OCI-LY7 (cell line): Measurements from ENCODE around the gene DMD. TPM values are rescaled to one million over a fixed set of nuclear protein-coding genes. Genes with fewer than 3 reads are reported as not detected.

ENCODE experiments used
- BruUV-seq: library from RNA; stranded (reverse); fragments of 400-500 nt; replicated peaks from 2 replicates; lab custom pipeline; 2021; lab: Mats Ljungman, UMichigan
- CTCF ChIA-PET: fragments of 300-600 bp; sonication (Branson Sonifier 250); formaldehyde crosslinking; loops from one replicate; lab custom pipeline; 2022; ENCODE audit warnings: antibody characterized with exemption; ENCODE audit not compliant: unreplicated experiment; lab: Charles Lee
- POLR2A ChIA-PET: fragments of 300-600 bp; sonication (Branson Sonifier 250); formaldehyde crosslinking; loops from one replicate; lab custom pipeline; 2022; ENCODE audit warnings: antibody characterized with exemption; lab: Charles Lee
- DNase-seq: peaks from one replicate; pipeline ENCODE4 v3.0.0-alpha.2; 2015; ENCODE audit warnings: low spot score
- H2AFZ ChIP-seq: fragments of 200-600 bp; sonication (generic), shearing (Covaris generic); 2 replicates; pipeline ENCODE4 v1.6.1; 2014; ENCODE audit warnings: mild to moderate bottlenecking, antibody characterized with exemption, low read length, moderate library complexity
- H3K27ac ChIP-seq: fragments of 200-600 bp; sonication (generic); 2 replicates; pipeline ENCODE4 v1.5.1; 2014; ENCODE audit warnings: mixed run types, low read depth, mild to moderate bottlenecking, moderate library complexity, low read length, inconsistent platforms; ENCODE audit not compliant: poor library complexity, severe bottlenecking
- H3K36me3 ChIP-seq: fragments of 200-600 bp; sonication (generic); 2 replicates; pipeline ENCODE4 v1.6.1; 2014; ENCODE audit warnings: mild to moderate bottlenecking, antibody characterized with exemption, low read length, moderate library complexity, mixed read lengths; ENCODE audit not compliant: insufficient read depth
- H3K4me1 ChIP-seq: fragments of 200-600 bp; sonication (generic); 2 replicates; pipeline ENCODE4 v1.5.1; 2014; ENCODE audit warnings: mild to moderate bottlenecking, low read length; ENCODE audit not compliant: insufficient read depth, poor library complexity, severe bottlenecking
- H3K4me2 ChIP-seq: fragments of 200-600 bp; sonication (generic); 2 replicates; pipeline ENCODE4 v1.6.1; 2014; ENCODE audit warnings: mild to moderate bottlenecking, low read length
- H3K4me3 ChIP-seq: fragments of 200-600 bp; sonication (generic); 2 replicates; pipeline ENCODE4 v1.5.1; 2014; ENCODE audit warnings: mild to moderate bottlenecking, low read depth, low read length; ENCODE audit not compliant: poor library complexity, severe bottlenecking
- H3K79me2 ChIP-seq: fragments of 200-600 bp; sonication (generic); 2 replicates; pipeline ENCODE4 v1.6.1; 2016; ENCODE audit warnings: low read depth, mild to moderate bottlenecking, low read length, moderate library complexity, mixed read lengths; ENCODE audit not compliant: insufficient read depth
- H3K9me2 ChIP-seq: fragments of 200-600 bp; sonication (generic); 2 replicates; pipeline ENCODE4 v1.6.1; 2016; ENCODE audit warnings: mild to moderate bottlenecking, low read length, mixed read lengths; ENCODE audit not compliant: insufficient read depth
- H3K9me3 ChIP-seq: fragments of 200-600 bp; sonication (generic); 2 replicates; pipeline ENCODE4 v1.6.1; 2014; ENCODE audit warnings: mild to moderate bottlenecking, mixed run types, low read length, mixed read lengths
- H4K20me1 ChIP-seq: fragments of 200-600 bp; sonication (generic); 2 replicates; pipeline ENCODE4 v1.6.1; 2014; ENCODE audit warnings: mild to moderate bottlenecking, antibody characterized with exemption, low read length, moderate library complexity, mixed read lengths; ENCODE audit not compliant: insufficient read depth
- EZH2phosphoT487 ChIP-seq: fragments of 200-600 bp; sonication (generic); IDR thresholded peaks from 2 replicates; pipeline ENCODE4 v1.6.1; 2018; ENCODE audit warnings: low read depth, borderline replicate concordance, mild to moderate bottlenecking, mixed run types, antibody characterized with exemption, low read length, moderate library complexity, mixed read lengths
- intact Hi-C: fragments of 100-400 bp; cut with micrococcal nuclease; formaldehyde crosslinking; loops from one replicate; pipeline ENCODE4 v1.10.0; 2022; ENCODE audit not compliant: unreplicated experiment
- total RNA-seq, 2 experiments: library from RNA; depleted of rRNA in 1 of 2; stranded (reverse); fragments of >200 nt in 1 of 2; shearing (Covaris generic) in 1 of 2; gene quantifications; 2 replicates each; pipeline ENCODE4 v1.2.3, GENCODE V29; 2014 to 2022
- TF ChIP-seq, protein P1 (sequence below): fragments of 200-600 bp; sonication (generic); conservative IDR thresholded peaks from 2 replicates; pipeline ENCODE4 v1.5.1; 2014; ENCODE audit warnings: mild to moderate bottlenecking, antibody characterized with exemption, low read length, moderate library complexity, mixed read lengths

DMD gene
- total RNA-seq, 2 experiments from 2014 or later = 20.5 to 61.4 TPM

DNA sequence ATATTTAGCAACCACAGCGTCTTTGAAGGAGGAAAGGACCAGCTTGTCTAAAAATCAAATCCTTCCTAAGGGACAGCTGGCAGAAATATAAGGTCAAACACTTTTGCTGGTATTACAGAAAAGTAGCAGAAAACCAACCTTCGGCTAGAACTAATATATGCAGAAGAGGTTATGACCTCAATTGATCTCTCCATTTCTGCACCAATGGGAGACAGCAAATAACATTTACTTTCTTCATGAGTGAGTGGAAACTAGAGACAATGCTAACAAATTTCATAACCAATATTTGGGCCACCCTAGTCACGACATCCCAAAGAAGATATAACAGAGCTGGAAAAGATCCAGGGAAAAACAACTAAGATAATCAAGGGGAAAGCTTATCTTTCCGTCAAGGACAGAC lies 1892.5 kb downstream of the DMD start:
- CTCF ChIA-PET = no interaction called here
- no peak for DNase-seq
- Histone ChIP-seq H3K27ac (no peak overlapping the region), H2AFZ (no peak overlapping the region), H3K9me2 (no peaks in the 10 kb centered on the region), H3K4me3 (no peak overlapping the region), H3K4me1 (no peaks in the 10 kb centered on the region), H3K4me2 (no peak overlapping the region), H3K79me2 (no peaks in the 10 kb centered on the region), H4K20me1 (no peaks in the 10 kb centered on the region), H3K9me3 (no peaks in the 10 kb centered on the region), H3K36me3 (no peaks in the 10 kb centered on the region)
- intact Hi-C loops = no loop called here
- BruUV-seq = no TSS peak
- TF ChIP-seq, protein P1, sequence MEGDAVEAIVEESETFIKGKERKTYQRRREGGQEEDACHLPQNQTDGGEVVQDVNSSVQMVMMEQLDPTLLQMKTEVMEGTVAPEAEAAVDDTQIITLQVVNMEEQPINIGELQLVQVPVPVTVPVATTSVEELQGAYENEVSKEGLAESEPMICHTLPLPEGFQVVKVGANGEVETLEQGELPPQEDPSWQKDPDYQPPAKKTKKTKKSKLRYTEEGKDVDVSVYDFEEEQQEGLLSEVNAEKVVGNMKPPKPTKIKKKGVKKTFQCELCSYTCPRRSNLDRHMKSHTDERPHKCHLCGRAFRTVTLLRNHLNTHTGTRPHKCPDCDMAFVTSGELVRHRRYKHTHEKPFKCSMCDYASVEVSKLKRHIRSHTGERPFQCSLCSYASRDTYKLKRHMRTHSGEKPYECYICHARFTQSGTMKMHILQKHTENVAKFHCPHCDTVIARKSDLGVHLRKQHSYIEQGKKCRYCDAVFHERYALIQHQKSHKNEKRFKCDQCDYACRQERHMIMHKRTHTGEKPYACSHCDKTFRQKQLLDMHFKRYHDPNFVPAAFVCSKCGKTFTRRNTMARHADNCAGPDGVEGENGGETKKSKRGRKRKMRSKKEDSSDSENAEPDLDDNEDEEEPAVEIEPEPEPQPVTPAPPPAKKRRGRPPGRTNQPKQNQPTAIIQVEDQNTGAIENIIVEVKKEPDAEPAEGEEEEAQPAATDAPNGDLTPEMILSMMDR = no peak
- TF ChIP-seq EZH2phosphoT487 = no peak
- POLR2A ChIA-PET = no interaction called here

DNA sequence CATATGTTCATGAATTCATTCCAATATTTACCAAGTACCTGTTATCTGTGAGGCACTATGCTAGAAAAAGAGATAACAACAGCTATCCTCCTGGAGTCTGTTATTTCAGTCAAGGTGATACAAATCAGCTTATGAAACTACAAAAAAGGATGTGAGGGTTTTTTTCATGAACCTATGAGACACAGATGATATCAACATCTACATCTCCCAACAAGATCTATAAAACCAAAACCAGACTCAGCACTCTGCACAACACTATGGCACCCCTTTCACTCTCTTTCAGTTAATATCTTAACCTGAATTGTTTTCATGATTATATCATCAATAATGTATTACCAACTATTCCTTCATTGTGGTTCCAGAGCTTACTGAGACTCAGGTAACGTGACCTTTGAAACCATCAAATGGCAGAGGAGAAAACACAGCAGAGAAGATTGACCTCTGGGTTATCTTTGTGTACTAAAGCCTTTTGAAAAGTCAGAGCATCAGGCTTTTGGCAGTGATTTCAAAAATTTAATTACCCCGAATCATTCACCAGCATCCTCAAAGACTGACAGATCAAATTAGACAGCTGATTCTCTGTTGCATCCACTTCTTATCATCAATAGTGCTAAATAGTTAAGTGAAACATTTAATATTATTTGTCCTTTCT lies 1894.9 kb downstream of the DMD start:
- TF ChIP-seq, protein P1 = no peak
- no peak for TF ChIP-seq EZH2phosphoT487
- CTCF ChIA-PET = no interaction called here
- no peak overlapping the region for H3K27ac ChIP-seq
- no peaks in the 10 kb centered on the region for H3K9me2 ChIP-seq
- BruUV-seq = no TSS peak
- no peak overlapping the region for H3K4me3 ChIP-seq
- no peaks in the 10 kb centered on the region for H3K36me3 ChIP-seq
- DNase-seq = no peak
- no peaks in the 10 kb centered on the region for H3K4me1 ChIP-seq
- no peak overlapping the region for H3K4me2 ChIP-seq
- H2AFZ ChIP-seq = no peak overlapping the region
- H3K79me2 ChIP-seq = no peaks in the 10 kb centered on the region
- POLR2A ChIA-PET = interaction anchor here (0.6 to 1.0 kb wide), 6 partner anchors 8 to 249 kb away, joined by 3 to 5 read pairs (median 3); no protein-coding TSS in a partner anchor
- H3K9me3 ChIP-seq = no peaks in the 10 kb centered on the region
- no peaks in the 10 kb centered on the region for H4K20me1 ChIP-seq
- intact Hi-C loops = no loop called here

DNA sequence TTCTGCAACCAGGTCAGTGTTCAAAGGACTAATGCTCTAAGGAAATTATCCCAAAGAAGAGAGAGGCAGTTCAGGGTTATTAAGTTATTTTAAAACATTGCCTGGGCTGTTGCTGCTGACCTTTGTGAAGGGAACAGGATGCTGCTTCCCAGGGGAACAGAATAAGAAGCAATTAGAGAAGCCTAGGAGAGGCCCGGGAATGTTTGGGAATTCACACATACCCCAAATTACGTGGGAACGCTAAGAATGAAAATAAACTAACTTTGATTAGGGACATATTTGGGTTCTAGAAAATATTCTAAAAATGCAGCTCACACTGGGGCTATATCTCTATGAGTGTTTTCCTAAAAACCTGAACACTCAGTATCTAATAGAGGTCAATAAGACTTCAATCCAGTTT lies 1896.4 kb downstream of the DMD start:
- Histone ChIP-seq H3K27ac (no peak overlapping the region), H3K4me1 (no peaks in the 10 kb centered on the region), H3K9me2 (no peaks in the 10 kb centered on the region), H3K79me2 (no peaks in the 10 kb centered on the region), H2AFZ (no peak overlapping the region), H3K36me3 (no peaks in the 10 kb centered on the region), H3K9me3 (no peaks in the 10 kb centered on the region), H3K4me3 (no peak overlapping the region), H4K20me1 (no peaks in the 10 kb centered on the region), H3K4me2 (no peak overlapping the region)
- no peak for DNase-seq
- intact Hi-C loops = no loop called here
- ChIA-PET POLR2A (no interaction called here), CTCF (no interaction called here)
- no TSS peak for BruUV-seq
- TF ChIP-seq, protein P1 = no peak
- TF ChIP-seq EZH2phosphoT487 = no peak
